Loucy (cell line): Measurements from ENCODE around the gene B4GALT1.

Source experiments
- H2AFZ ChIP-seq: fragments of 200-600 bp; sonication (generic); 2 replicates; pipeline ENCODE4 v1.6.0; 2016; ENCODE audit warnings: antibody characterized with exemption, mild to moderate bottlenecking, low read length, moderate library complexity
- H3F3A ChIP-seq: fragments of 200-600 bp; 2 replicates; pipeline ENCODE4 v1.6.0; 2016; ENCODE audit warnings: antibody characterized with exemption, low read depth, mild to moderate bottlenecking
- H3K27me3 ChIP-seq: fragments of 200-600 bp; sonication (generic); 2 replicates; pipeline ENCODE4 v1.6.1; 2014; ENCODE audit warnings: low read length, mild to moderate bottlenecking; ENCODE audit not compliant: insufficient read depth, poor library complexity, severe bottlenecking
- H3K36me3 ChIP-seq: fragments of 200-600 bp; sonication (generic); 2 replicates; pipeline ENCODE4 v1.6.1; 2016; ENCODE audit warnings: low read length; ENCODE audit not compliant: insufficient read depth
- H3K4me1 ChIP-seq: fragments of 200-600 bp; sonication (generic); 2 replicates; pipeline ENCODE4 v1.5.1; 2014; ENCODE audit warnings: low read length, mild to moderate bottlenecking; ENCODE audit not compliant: insufficient read depth, poor library complexity, severe bottlenecking
- H3K4me2 ChIP-seq: fragments of 200-600 bp; sonication (generic); 2 replicates; pipeline ENCODE4 v1.6.0; 2014; ENCODE audit warnings: antibody characterized with exemption, low read length, low read depth, mild to moderate bottlenecking; ENCODE audit not compliant: poor library complexity, severe bottlenecking
- H3K4me3 ChIP-seq: fragments of 200-600 bp; sonication (generic); 2 replicates; pipeline ENCODE4 v1.5.1; 2014; ENCODE audit warnings: low read length, mild to moderate bottlenecking, mixed read lengths; ENCODE audit not compliant: poor library complexity, severe bottlenecking
- H3K79me2 ChIP-seq: fragments of 200-600 bp; sonication (generic); 2 replicates; pipeline ENCODE4 v1.6.1; 2014; ENCODE audit warnings: low read length; ENCODE audit not compliant: insufficient read depth
- H3K9ac ChIP-seq: fragments of 200-600 bp; sonication (generic); 2 replicates; pipeline ENCODE4 v1.6.0; 2014; ENCODE audit warnings: mild to moderate bottlenecking, low read depth, low read length, moderate library complexity; ENCODE audit not compliant: poor library complexity, severe bottlenecking
- H3K9me2 ChIP-seq: fragments of 200-600 bp; sonication (generic); replicated peaks from 2 replicates; pipeline ENCODE4 v1.6.1; 2016; ENCODE audit warnings: low read depth, low read length, mixed read lengths
- H3K9me3 ChIP-seq: fragments of 200-600 bp; sonication (generic); 2 replicates; pipeline ENCODE4 v1.6.1; 2014; ENCODE audit warnings: mild to moderate bottlenecking, antibody characterized with exemption, low read length, low read depth; ENCODE audit not compliant: insufficient read depth
- H4K20me1 ChIP-seq: fragments of 200-600 bp; sonication (generic); 2 replicates; pipeline ENCODE4 v1.6.0; 2014; ENCODE audit warnings: antibody characterized with exemption, low read length, mild to moderate bottlenecking; ENCODE audit not compliant: insufficient read depth, poor library complexity, severe bottlenecking
- CTCF ChIP-seq: fragments of 200-600 bp; sonication (generic); conservative IDR thresholded peaks from 2 replicates; pipeline ENCODE4 v1.5.1; 2014; ENCODE audit warnings: mild to moderate bottlenecking, antibody characterized with exemption, low read length
- EZH2phosphoT487 ChIP-seq: fragments of 200-600 bp; IDR thresholded peaks from 2 replicates; pipeline ENCODE4 v1.6.1; 2018; ENCODE audit warnings: antibody characterized with exemption, mild to moderate bottlenecking, moderate library complexity, borderline replicate concordance

Gene B4GALT1

GRCh38 chr9:33175649-33176325, 8.7 kb upstream of the B4GALT1 start:
- H4K20me1 ChIP-seq: no peaks in the 10 kb centered on the region
- H3K9me3 ChIP-seq: no peaks in the 10 kb centered on the region
- no peaks in the 10 kb centered on the region for H3K4me1 ChIP-seq
- no peaks in the 10 kb centered on the region for H3K79me2 ChIP-seq
- no peak overlapping the region for H3K4me2 ChIP-seq
- no peak overlapping the region for H3K9ac ChIP-seq
- H3K4me3 ChIP-seq: no peak overlapping the region
- no peak overlapping the region for H2AFZ ChIP-seq
- no peaks in the 10 kb centered on the region for H3K36me3 ChIP-seq
- H3K9me2 ChIP-seq: no peaks in the 10 kb centered on the region
- no peaks in the 10 kb centered on the region for H3K27me3 ChIP-seq
- TF ChIP-seq CTCF (no peak), EZH2phosphoT487 (no peak)
- no peaks in the 10 kb centered on the region for H3F3A ChIP-seq

- H3K4me3 ChIP-seq: no peak overlapping the region
- no peaks in the 10 kb centered on the region for H3K27me3 ChIP-seq
- H3K4me2 ChIP-seq: no peak overlapping the region
- H3K36me3 ChIP-seq: no peaks in the 10 kb centered on the region
- no peaks in the 10 kb centered on the region for H3F3A ChIP-seq
- H3K9ac ChIP-seq: no peak overlapping the region
- no peaks in the 10 kb centered on the region for H3K9me3 ChIP-seq
- no peak for TF ChIP-seq EZH2phosphoT487
- no peak for TF ChIP-seq CTCF
- H3K9me2 ChIP-seq: no peaks in the 10 kb centered on the region
- no peaks in the 10 kb centered on the region for H4K20me1 ChIP-seq
- H2AFZ ChIP-seq: no peak overlapping the region
- H3K79me2 ChIP-seq: no peaks in the 10 kb centered on the region
- H3K4me1 ChIP-seq: peaks cover 13% of the 10 kb centered on the region
Observed at GRCh38 chr9:33172256-33173238, 5.4 kb upstream of the B4GALT1 start.

GRCh38 chr9:33170464-33171415, 3.6 kb upstream of the B4GALT1 start:
- H2AFZ ChIP-seq: peak overlapping the region; percentile 41
- H3K79me2 ChIP-seq: peaks cover 12% of the 10 kb centered on the region
- H4K20me1 ChIP-seq: peaks cover 9% of the 10 kb centered on the region
- no peaks in the 10 kb centered on the region for H3K9me2 ChIP-seq
- no peaks in the 10 kb centered on the region for H3K27me3 ChIP-seq
- no peak overlapping the region for H3K4me3 ChIP-seq
- peak overlapping the region; percentile 41 for H3K9ac ChIP-seq
- TF ChIP-seq EZH2phosphoT487 (no peak), CTCF (peak; percentile 75)
- H3K4me1 ChIP-seq: peaks cover 21% of the 10 kb centered on the region
- H3K4me2 ChIP-seq: no peak overlapping the region
- H3F3A ChIP-seq: no peaks in the 10 kb centered on the region
- no peaks in the 10 kb centered on the region for H3K36me3 ChIP-seq
- H3K9me3 ChIP-seq: no peaks in the 10 kb centered on the region
